HG03060 (cell line): ENCODE measurements around the gene COL15A1.

Source experiments
- ATAC-seq: cut with Tn5 transposase; IDR thresholded peaks from one replicate; pipeline ENCODE4 v1.9.1; 2021; ENCODE audit warnings: low read depth, moderate number of reproducible peaks; ENCODE audit not compliant: unreplicated experiment

Gene COL15A1

DNA sequence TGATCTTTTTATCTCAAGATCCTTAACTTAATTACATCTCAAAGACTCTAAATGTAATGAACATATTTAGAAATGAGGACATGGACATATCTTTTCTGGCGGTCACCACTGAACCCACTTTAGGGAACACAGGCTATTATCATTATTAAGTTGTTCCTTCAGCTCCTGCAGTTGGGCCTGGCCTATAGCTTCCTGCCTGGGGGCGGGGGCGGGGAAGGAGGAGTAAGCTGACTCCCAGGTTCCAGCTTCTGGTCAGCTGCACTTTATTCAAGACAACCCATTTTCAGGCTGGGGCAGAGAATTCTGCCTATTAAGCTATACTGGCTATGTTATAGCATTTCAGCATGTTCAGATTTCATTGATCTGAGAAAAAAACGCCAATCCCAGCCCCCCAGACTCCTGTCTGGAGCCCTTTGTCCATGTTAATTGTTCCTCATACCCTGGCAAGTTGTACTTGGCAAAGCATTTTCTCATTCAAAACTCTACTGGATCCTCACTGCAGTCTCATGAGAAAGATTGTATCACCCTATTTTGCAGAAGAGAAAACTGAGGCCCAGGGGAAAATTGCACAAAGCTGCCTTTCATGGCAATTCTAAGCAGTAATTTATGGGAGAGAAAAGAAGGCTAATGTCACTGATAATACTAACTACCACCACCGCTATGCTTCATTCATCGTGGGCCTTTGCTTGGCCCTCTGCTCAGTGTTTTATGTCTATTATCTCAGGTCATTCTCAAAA lies 25.1 kb downstream of the COL15A1 start:
- ATAC-seq = no peak

DNA sequence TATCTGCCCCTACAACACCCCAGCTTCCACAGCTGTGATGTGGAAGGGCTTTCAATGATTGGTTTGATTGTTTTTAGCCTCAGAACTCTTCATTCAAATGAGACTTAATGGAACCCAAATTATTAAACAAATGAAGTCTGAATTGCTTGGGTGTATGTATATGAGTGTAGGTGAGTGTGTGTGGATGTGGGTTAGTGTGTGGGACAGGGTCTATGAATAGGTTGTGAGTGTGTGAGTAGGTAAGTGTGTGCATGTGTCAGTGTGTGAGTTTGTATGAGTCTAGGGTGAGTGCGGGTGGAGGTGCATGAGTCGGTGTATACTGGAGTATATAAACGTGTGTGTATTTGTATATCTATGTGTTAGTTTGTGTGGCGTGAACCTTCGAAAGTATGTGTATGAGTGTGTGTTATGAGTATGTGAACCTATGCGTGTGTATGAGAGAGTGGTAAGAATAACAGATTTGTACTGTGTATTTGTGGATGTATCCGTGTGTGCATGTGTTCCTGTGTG lies 26.9 kb downstream of the COL15A1 start:
- no peak for ATAC-seq

DNA sequence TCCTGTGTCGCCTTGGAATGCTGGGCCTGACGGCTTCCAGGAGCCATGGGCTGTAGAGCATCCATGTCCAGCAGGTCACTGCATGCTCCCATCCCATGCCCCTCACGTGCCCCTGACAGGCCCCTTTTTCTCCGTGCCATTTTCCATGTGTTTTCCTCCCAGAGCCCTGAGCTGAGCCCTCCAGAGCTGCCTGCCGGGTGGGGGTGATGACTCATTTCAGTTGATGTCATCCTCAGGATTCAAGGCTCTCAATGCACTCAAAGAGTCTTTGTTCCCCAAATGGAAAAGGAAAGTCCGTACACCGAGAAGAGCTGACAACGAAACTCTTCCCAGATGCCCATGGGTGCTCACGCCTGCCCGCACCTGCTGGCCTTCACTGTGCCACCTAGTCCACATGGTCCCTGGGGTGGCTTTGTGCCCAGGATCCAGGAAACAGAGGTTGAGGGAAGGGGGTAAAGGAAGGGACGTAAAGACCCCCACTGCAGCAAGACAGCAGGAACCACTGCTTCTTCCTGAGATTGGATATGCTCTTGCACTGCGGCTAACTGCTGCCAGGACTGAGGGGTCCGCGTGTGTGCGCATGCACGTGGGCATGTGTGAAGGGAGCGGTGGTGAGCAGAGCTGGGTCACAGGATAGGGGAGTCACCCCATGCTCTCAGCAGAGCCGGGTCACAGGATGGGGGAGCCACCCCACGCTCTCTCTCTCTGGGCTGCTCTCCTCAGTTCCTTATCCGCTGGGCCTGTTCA lies 27.6 kb downstream of the COL15A1 start:
- no peak for ATAC-seq

DNA sequence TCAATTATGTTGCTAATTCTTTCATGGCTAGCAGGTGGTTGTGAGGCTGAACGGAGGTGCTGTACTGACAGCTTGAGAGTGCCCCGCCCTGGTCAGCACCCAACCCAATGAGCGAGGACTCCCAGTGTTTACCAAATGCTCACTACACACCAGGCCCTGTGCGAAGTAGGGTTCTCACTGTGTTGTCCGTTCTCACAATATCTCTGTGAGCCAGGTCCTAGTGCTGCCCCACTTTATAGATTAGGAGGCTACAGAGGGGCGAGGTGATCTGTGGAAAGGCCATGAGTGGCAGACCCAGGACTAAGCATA lies 28.2 kb downstream of the COL15A1 start:
- ATAC-seq = no peak

DNA sequence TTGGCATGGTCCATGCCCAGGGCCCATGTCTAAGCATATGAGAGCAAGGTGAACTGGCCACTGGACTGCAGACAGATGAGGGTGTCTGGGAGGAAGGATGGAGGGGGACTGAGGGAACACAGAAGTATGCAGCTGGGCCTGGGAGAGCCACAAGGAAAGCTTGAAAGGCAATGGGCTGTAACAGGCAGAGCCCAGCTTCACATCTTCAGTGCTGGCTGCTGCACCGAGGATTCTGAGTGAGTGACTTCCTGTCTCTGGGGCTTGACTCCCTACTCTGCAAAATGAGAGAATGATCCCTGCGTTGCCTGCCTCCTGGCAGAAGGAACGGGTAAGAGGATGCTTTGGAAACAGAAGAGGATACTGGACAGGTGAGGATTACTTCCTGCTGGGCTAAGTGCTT lies 29.0 kb downstream of the COL15A1 start:
- ATAC-seq = no peak

DNA sequence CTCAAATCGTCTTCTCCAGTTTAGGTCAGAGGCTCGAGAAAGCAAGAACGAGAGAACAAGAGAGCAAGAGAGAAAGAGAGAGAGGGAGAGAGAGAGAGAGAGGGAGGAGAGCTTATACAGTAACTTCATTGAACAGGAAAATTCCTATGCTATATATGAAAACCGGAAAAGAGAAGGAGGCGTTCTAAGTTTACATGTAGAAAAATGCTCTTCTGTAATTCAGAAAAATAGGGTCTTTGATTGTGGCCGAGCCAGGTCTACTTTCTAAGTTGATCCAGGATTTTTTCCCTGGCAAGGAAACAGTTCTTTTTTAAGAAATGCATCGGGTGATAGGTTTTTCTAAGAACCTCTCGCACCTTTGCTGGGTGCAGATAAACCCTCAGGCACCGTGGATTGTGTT lies 29.5 kb downstream of the COL15A1 start:
- no peak for ATAC-seq

DNA sequence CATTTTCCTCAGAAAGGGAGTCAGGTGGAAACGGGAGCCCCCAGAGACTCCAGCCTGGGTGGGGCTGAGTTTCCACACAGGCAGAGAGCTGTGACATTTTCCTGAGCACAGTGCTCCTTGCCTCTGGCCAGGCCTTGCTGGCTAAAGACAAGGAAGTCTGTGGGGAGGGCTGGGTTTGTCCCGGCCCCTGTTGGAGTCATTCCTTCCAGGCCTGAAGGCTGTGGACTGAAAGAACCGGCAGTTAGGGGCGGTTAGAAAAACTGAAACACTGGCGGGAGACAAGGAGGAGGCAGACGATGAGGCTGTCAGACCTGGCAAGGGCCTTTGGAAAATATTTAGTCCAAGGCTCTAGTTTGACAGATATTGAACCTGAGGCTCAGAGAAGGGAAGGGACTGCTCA lies 29.9 kb downstream of the COL15A1 start:
- no peak for ATAC-seq

DNA sequence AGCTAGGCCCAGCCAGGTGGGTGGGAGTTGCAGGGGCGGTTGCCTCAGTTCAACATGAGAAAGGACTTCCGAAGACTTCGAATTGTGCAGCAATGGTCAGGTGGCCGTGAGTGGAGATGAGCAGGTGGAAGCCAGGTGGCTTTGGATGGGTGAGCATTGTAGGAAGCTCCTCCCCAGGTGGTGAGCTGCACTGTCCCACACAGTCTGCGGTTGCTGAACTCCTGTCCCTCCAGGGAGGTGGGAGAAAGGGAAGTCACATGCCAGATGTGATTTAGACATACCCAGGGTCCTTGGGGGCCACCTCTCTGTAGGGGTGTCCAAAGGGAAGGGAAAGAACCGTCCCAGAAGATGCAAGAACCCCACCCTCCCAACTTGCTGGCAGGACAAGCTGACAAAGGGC lies 30.4 kb downstream of the COL15A1 start:
- no peak for ATAC-seq

DNA sequence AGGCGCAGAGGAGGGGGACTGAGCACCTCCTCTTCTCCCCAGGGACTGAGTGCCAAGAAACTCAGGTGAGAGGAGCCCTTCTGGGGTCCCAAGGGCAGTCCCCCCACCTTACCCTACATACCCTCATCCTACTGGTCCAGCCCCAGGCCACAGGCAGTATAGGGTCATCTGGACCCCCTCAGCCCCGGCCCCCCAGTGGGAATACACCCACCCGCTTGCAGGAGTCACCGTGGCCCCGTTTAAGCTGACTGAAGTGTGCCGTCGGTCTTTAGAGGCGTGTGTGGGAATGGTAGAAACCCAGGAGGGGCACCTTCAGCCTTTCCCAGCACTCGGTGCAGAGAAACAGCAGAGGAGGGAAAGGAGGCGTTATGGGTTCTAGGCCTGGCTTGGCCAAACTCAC lies 30.8 kb downstream of the COL15A1 start:
- ATAC-seq = no peak

DNA sequence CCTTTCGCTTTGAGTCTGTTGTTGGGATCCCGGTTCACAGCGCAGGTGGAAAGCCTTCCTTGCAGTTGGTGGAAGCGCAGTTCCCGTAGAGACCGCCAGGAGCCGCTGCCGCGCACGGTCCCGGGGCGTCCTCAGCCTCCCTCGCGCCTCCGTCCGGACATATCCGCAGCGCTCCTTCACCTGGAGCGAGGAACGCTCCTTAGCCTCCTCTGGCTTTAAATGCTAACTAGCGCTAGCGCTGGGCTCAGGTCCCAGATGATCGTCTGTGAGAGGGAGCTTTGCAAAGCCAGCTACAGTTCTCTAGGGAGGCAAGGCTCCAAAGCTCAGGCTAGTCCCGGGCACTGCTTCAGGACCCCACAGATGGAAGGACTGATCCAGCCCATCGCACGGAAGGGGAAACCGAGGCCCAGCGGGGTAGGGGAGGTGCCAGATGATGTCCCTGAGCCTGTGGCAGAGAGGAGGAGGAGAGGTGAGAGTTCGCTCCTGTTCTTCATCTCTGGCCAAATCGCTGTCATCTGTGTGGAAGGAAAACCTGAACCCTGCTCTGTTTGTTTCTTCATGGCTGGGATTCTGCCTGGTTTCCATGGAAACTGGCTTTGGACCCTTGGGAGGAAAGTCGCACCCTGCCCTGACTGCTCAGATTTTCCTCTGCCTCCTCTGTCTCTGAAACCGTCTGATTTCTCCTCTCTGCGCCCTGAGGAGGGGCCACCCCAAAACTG lies 31.4 kb downstream of the COL15A1 start:
- ATAC-seq = no peak

DNA sequence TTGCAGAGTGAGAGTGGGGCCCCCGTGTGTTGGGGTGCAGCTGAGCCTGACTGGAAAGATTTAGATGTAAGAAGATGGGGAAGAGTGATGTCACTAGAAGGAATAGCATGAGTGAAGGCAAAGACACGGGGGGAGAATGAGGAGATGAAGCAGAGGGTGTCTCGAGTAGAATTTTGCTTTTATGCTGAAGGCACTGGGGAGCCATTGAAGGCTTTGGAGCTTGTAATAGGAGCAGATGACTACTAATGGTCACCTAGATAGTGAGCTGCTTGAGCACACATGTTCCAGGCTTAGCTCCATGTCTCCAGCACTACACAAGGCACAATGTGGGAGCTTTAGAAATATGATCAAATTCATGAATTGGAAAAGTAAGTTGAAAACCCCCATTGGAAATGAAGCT lies 32.1 kb downstream of the COL15A1 start:
- ATAC-seq = no peak

DNA sequence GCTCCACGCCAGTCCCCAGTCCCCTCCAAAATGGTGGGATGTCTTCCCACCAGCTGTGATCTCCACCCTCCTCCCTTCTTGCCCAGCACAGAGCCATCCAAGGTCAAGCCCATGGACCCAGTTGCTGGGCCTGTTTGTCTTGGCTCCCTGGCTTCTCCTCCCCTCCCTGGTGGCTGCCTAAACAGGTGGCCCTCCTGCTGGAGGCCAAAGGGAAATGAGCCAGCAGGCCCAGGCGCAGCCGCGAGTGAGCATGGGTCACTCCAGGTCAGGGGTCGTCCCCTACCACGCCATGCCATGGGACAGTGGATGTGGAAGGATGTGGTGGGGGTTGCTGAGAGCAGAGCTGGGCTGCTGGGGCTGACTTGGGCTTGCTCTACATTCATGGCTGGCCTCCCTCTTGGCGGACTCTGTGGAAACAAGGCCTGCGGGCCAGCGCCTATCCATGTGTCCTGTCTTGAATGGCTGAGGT lies 33.6 kb downstream of the COL15A1 start:
- no peak for ATAC-seq

DNA sequence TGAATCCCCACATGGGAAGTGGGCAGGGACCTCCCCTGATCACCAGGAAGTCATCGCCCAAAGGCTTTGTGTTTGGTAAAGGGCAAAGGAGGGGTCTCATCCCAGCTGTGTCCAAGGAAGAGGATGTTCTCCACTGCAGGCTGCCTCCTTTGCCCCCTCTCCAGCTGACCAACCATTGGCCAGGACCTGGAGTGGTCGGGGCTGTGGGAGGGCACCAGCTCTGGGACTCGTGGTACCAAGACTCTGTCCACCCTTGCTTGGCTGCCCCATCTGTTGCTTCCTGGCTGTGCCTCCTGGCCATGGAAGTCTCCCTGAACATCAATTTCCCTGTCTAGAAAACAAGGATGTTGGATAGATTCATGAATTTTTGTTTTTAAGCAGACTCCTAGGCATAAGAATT lies 34.1 kb downstream of the COL15A1 start:
- ATAC-seq = no peak

DNA sequence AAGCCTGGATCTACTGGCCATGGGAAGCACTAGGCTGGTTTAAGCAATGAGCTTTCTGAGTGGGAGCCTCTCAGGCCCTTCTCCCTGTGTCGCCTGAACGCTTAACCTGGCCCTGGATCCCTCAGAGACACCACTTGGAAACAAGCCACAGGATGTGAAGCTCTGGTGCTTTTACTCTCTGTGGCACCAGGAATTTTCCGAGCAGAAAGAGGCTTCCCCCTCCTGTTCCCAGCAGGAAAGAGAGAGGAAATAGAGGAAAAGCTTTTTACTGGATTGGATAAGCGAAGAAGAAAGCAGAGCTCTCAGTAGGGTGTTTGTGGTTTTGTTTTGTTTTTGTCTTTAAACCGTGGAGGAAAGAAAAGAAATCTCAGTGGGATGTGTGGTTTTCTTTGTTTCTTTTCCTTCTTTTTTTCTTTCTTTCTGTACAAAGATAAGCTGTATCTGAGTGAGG lies 34.5 kb downstream of the COL15A1 start:
- no peak for ATAC-seq

DNA sequence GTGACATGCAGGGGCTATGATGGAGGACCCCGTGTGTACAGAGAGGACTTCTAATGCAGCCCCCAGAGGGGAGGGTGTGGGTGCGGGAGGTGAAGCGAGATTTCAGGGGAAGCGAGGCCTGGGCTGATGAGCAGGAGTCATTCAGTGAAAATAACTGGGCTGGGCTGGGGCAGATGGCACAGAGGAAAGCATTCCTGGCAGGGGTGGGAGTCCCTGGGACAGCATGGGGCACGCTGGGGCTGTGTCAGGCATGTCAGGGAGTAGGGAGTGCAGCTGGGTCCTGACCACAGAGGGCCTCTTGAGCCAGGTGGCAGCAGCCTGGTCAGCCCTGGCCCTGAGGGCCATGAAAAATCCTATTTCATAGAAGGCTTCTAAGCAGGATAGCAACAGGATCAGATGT lies 36.6 kb downstream of the COL15A1 start:
- ATAC-seq = no peak

DNA sequence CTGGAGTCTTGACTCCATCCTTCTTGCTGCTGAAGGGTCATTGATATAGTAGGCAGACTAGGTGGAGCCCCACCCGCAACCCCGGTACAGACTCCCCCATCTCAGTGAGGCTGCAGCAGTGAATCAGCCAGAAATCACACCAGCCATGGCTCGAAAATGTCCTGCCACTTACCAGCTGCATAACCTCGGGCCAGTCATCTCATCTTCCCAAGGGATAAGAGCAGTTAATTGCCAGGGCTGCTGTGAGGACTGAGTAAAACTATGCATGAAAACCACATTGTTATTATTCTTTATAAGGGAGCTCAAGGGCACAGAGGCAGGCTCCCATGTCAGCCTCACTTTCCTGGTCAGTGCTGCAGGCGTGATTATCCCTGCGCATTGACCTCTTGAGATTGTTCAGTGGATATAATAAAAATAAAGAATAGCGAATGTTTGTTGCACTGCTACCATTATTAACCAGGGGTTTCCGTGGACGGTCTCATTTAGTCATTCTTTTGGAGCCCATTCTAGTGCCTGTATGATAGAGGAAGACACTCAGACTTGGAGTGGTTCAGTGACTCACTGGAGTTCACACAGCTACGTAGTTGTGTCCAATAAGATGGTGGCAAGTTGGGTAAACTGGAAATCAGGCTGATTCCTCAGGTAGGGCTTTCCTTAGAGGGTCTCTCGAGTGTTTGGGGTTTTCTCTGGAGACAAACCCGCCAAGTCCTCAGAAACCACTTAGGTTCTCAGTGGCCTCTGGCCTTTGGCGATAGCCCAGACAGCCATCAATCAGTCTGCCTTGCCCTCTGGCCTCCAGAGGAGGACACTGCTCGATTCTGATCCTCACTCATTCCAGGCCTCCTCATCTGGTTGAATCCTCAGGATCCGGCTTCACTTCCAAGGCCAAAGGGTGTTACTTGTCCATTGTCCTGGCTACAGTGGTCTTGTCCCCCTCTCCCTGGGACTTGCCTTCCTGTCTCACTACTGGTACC lies 39.9 kb downstream of the COL15A1 start:
- no peak for ATAC-seq

DNA sequence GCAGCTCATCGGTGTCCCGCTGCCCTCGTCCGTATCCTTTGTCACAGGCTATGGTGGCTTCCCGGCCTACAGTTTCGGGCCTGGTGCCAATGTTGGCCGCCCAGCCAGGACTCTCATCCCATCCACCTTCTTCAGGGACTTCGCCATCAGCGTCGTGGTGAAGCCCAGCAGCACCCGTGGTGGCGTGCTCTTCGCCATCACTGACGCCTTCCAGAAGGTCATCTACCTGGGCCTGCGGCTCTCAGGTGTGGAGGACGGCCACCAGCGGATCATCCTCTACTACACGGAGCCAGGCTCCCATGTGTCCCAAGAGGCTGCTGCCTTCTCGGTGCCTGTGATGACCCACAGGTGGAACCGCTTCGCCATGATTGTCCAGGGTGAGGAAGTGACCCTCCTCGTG lies 41.9 kb downstream of the COL15A1 start:
- no peak for ATAC-seq

DNA sequence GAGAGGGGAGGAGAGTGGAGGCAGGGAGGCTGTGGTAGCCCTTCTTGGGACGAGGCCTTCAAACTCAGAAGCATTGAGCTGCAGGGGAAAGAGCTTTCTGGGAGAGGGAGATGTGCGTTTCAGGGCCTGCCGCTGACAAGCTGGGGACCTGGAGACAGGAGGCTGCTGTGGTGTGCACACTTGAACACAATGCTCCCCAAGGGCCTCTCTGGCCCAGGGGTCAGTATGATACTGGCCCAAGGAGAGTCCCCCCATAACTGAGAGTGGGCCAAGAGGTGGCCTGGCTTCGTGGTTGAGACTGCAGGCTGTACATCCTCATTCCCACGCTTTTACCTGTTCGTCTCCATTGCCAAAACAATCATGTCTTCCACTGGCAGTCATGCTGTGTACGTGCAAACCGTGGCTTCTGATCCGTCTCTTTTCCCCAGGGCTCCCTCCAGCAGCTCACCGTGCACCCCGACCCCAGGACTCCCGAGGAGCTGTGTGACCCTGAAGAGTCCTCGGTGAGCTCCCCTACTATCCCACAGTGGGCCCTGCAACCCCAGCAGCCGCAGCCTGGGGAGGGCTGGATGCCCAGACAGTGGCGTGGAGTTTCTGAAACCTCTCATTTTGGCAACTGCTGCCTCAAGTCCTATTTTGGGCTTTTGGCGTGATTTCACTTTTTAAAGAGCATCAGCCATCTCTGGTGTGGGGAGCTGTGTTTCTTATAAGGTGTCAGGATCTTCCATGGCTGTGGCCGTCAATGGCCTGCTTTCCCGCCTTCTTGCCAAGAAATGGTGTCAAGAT lies 43.4 kb downstream of the COL15A1 start:
- no peak for ATAC-seq
